GM19397 (cell line): ENCODE measurements around the gene EXOC6B.
"Not testable (repeated sequence)": the region's sequence is repeated elsewhere in the genome, so short reads cannot be mapped to it uniquely, and the experiment has no call there.

ENCODE experiments used
- ATAC-seq: cut with Tn5 transposase; IDR thresholded peaks from one replicate; pipeline ENCODE4 v1.9.1; 2021; ENCODE audit warnings: mild to moderate bottlenecking, moderate library complexity; ENCODE audit not compliant: unreplicated experiment

Gene EXOC6B

GRCh38 chr2:72484622-72485021 is 341.2 kb downstream of the EXOC6B start:
- ATAC-seq: not testable (repeated sequence)

GRCh38 chr2:72483346-72483745 is 342.5 kb downstream of the EXOC6B start:
- ATAC-seq: no peak

DNA sequence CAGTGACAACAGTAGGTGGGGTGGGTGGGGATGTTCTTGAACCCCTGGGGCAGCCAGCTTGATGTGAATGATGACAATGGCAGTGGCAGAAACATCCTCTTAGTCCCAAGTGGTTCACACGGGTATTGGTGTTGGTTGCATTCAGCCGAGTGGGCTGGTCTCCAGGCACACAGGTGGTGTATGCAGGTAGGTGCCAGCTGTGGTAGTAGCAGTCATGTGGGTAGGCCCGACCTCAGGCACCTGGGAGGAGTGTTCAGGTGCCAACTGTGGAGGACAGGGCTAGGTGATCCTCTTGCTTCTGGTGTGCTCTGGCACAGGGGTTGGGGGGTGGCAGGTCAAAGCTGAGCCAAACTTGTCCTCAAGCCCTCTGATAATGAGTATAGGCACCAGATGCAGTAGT is 350.6 kb downstream of the EXOC6B start:
- no peak for ATAC-seq

- ATAC-seq: no peak
Measured at GRCh38 chr2:72457801-72458516, 367.9 kb downstream of the EXOC6B start.

DNA sequence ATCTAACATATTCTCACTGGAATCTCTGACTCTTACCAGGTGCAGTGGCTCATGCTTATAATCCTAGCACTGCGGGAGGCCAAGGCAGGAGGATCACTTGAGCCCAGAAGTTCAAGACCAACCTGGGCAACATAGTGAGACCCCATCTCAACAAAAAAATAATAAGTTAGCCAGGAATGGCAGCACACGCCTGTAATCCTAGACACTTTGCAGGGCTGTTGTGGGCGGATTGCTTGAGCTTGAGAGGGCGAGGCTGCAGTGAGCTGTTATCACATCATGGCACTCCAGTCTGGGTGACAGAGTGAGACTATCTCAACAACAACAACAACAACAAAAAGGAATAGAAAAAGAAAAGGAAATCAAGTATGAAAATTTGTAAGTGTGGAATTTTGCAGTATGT is 371.6 kb downstream of the EXOC6B start:
- no peak for ATAC-seq

GRCh38 chr2:72442270-72442669 is 383.6 kb downstream of the EXOC6B start:
- ATAC-seq: no peak

- no peak for ATAC-seq
Measured at GRCh38 chr2:72439892-72440291, 385.9 kb downstream of the EXOC6B start.

DNA sequence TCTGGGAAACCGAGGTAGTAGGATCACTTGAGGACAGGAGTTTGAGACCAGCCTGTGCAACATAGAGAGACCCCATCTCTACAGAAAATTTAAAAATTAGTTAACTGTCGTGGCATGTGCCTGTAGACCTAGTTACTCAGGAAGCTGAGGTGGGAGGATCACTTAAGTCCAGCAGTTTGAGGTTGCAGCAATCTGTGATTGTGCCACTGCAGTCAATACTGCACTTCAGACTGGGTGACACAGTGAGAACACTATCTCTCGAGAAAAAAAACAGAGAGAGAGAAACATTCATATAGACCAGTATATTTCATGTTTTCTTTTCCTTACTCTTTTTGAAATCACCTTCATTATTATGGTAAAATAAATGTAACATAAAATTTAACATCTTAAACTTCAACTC is 387.5 kb downstream of the EXOC6B start:
- ATAC-seq: no peak

DNA sequence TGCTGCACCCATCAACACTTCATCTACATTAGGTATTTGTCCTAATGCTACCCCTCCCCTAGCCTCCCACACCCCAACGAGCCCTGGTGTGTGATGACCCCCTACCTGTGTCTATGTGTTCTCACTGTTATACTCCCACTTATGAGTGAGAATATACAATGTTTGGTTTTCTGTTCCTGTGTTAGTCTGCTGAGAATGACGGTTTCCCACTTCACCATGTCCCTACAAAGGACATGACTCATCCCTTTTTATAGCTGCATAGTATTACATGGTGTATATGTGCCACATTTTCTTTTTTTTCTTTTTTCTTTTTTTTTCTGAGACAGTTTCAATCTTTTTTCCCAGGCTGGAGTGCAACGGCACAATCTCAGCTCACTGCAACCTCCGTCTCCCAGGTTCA is 394.1 kb downstream of the EXOC6B start:
- no peak for ATAC-seq

GRCh38 chr2:72427022-72427861 is 398.6 kb downstream of the EXOC6B start:
- ATAC-seq: no peak

GRCh38 chr2:72425996-72426395 is 399.8 kb downstream of the EXOC6B start:
- ATAC-seq: no peak

DNA sequence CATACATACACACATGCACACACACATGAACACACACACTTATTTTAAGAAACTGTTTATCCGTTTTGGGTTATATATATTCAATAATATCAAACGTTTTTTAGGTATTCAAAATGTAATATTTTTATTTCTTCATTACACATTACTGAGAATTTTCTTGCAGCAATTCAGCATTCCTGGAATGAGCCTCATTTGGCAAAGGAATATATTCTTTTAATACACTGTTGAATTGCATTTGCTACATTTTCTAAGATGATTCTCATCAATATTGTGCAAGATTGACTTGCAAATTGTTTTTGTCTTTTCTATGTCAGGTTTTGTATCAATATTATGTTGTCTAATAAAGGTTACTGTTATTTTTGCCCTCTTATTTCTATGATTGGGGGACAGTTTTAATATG is 402.1 kb downstream of the EXOC6B start:
- ATAC-seq: no peak

GRCh38 chr2:72421771-72422379 is 404.0 kb downstream of the EXOC6B start:
- not testable (repeated sequence) for ATAC-seq

- ATAC-seq: no peak
Measured at GRCh38 chr2:72415781-72416475, 409.9 kb downstream of the EXOC6B start.

DNA sequence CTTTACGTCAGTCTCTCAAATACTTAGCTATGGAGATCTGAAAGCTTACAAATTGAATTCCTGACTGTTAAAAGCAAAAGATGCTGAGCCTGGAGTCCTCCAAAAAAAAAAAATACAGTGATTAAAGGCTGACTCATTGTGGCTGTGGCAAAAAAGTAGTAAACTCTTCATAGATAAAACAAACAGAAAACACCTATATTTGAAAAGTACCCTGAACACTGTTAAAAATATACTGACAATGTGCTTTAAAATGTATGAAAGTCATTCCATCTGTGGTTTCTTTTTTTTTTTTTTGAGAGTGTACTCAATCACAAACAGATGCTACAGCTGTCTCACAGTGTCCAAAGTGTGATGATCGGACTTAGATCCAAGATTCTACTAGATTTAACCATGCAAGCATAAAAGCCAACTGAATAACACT is 410.6 kb downstream of the EXOC6B start:
- no peak for ATAC-seq

- no peak for ATAC-seq
Measured at GRCh38 chr2:72414137-72414760, 411.6 kb downstream of the EXOC6B start.

DNA sequence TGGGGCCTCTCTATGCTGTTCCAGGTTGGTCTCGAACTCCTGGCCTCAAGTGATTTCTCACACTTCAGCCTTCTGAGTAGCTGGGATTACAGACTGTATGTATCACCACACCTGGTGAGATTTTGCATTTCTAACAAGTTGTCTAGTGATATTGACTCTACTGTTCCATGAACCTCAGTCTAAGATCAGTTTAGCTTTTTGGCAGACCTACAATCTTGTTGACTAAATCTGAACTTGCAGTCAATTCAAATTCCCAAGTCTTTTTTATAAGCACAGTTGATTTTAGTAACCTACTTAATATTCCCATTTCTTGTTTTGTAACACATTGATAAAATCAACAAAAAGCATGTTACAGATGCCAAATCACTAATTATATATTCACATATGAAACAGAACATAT is 412.1 kb downstream of the EXOC6B start:
- no peak for ATAC-seq

GRCh38 chr2:72412214-72412613 is 413.6 kb downstream of the EXOC6B start:
- no peak for ATAC-seq

- no peak for ATAC-seq
Measured at GRCh38 chr2:72399879-72400278, 426.0 kb downstream of the EXOC6B start.

- ATAC-seq: no peak
Measured at GRCh38 chr2:72395096-72395495, 430.7 kb downstream of the EXOC6B start.
